Peyer's patch (tissue), 4 donors: ENCODE results near the gene HS3ST3B1.

Experiments used
- POLR2A ChIP-seq, 2 donors: fragments of 450-650 bp; IDR thresholded peaks; one replicate each; pipeline ENCODE4 v1.5.1; 2017; ENCODE audit warnings: antibody characterized with exemption in 2 of 2, mild to moderate bottlenecking in 2 of 2, moderate library complexity in 2 of 2
- TF ChIP-seq, protein P1 (sequence below), 6 experiments: fragments of 450-650 bp in 4 of 6; fragments of 200-600 bp in 2 of 6; sonication (generic) in 1 of 6; IDR thresholded peaks; one replicate each; pipeline ENCODE4 v1.5.1; 2017 to 2019; ENCODE audit warnings: antibody characterized with exemption in 6 of 6, mild to moderate bottlenecking in 3 of 6, moderate library complexity in 1 of 6

DNA sequence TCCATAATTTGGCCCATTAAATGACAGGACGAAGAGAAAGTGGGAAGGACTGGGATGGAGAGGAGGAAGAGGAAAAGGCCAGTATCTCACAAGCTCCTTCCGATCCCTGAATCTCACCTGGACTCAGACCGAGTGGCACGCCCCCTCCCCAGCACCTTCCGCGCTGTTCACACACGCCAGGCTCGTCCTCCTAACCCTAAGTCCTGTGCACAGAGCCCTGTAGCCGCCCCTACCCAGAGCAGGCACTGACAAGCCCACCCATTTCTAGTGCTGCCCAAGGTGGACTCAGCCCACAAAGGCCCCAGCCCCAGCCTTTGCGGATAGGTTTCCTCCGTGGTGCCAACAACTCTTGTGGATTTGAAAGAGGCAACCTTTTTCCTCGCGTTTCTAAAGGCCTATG is 9.2 kb downstream of the HS3ST3B1 start:
- TF ChIP-seq, protein P1, sequence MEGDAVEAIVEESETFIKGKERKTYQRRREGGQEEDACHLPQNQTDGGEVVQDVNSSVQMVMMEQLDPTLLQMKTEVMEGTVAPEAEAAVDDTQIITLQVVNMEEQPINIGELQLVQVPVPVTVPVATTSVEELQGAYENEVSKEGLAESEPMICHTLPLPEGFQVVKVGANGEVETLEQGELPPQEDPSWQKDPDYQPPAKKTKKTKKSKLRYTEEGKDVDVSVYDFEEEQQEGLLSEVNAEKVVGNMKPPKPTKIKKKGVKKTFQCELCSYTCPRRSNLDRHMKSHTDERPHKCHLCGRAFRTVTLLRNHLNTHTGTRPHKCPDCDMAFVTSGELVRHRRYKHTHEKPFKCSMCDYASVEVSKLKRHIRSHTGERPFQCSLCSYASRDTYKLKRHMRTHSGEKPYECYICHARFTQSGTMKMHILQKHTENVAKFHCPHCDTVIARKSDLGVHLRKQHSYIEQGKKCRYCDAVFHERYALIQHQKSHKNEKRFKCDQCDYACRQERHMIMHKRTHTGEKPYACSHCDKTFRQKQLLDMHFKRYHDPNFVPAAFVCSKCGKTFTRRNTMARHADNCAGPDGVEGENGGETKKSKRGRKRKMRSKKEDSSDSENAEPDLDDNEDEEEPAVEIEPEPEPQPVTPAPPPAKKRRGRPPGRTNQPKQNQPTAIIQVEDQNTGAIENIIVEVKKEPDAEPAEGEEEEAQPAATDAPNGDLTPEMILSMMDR (IDR thresholded peaks at IDR 0.05) = no peak
- TF ChIP-seq POLR2A (IDR thresholded peaks at IDR 0.05) = no peak
